C1 segment of cervical spinal cord (tissue), 14 donors: ENCODE results near the gene CREB1.

Experiments
- DNase-seq, 14 donors: peaks; one replicate each; lab custom pipeline; 2025; lab: John Stamatoyannopoulos, UW

Gene CREB1

GRCh38 chr2:207540431-207540830 is 10.7 kb downstream of the CREB1 start:
- no peak for DNase-seq

GRCh38 chr2:207541933-207542332 is 12.2 kb downstream of the CREB1 start:
- DNase-seq, result no peak

DNA sequence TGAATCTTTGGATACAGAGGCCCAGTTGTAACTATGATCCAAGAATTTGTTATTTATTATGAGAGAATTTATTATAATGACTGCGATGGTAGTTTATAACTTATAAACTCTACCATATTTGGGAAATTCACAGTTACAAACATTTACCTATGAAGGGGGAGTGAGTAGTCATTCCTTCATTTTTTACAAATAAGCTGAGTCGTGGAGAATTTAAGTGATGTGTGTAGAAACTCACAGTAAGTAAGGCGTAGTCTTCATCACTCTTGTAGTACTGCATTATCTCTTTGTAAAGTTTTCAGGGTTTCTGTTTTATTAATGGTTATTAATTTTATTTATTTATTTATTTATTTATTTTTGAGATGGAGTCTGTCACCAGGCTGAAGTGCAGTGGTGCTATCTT is 13.5 kb downstream of the CREB1 start:
- no peak for DNase-seq

- no peak for DNase-seq
Observed at GRCh38 chr2:207546822-207547221, 17.1 kb downstream of the CREB1 start.

- DNase-seq, result no peak
Observed at GRCh38 chr2:207549145-207549544, 19.4 kb downstream of the CREB1 start.

- no peak for DNase-seq
Observed at GRCh38 chr2:207558079-207558491, 28.3 kb downstream of the CREB1 start.

- no peak for DNase-seq
Observed at GRCh38 chr2:207561386-207562080, 31.8 kb downstream of the CREB1 start.

DNA sequence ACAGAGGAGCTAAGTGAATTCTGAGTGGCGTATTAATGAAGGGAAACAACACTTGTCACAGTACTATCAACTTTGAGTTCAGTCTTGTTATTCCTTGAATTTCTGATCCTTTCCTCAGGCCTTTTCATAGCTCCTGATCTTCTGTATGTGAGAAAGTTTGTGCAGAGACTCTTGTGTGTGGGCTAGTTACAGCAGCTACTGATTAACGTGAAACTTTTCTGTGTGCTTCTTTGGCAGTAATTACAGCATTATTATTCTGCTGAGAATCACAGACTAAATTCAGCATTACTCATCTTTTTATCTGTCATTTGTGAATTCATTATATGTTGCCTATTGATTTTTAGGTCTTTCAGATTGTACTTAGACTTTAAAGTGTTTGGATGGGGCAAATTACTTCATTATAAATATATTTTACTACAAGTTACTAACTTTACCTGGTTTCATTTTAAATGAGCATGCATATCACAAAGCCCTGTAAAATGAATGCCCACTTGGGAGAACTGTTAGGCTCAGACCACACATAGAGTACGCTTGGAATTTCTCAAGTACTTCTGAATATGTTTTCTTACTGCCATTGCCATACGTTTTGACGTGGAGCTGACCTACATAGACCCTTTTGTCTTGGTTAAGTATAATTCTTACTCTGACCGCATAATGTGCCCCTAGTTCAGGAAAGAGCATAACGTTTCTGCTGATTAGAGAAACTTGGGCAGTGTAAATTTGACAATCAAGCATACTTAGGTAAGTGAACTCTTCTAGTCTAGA is 36.2 kb downstream of the CREB1 start:
- no peak for DNase-seq

GRCh38 chr2:207567671-207568070 is 37.9 kb downstream of the CREB1 start:
- DNase-seq, result no peak

- DNase-seq, result no peak
Observed at GRCh38 chr2:207571370-207571769, 41.6 kb downstream of the CREB1 start.

GRCh38 chr2:207584952-207585351 is 55.2 kb downstream of the CREB1 start:
- no peak for DNase-seq

- DNase-seq, result no peak
Observed at GRCh38 chr2:207587305-207587704, 57.5 kb downstream of the CREB1 start.

DNA sequence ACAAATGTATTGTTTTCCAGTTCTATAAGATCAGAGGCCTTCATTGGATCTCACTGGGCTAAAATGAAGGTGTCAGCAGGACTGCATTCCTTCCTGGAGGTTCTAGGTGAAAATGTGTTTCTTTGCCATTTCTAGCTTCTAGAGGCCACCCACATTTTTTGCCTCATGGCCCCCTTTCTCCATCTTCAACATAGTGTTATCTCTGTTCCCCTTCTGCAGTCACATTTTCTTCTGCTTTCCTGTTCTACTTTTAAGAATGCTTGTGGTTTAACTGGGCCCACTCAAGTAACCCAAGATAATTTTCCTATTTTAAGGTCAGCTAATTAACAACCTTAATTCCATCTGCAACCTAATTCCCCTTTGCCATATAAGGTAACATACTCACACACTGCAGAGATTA is 59.4 kb downstream of the CREB1 start:
- DNase-seq, result no peak

DNA sequence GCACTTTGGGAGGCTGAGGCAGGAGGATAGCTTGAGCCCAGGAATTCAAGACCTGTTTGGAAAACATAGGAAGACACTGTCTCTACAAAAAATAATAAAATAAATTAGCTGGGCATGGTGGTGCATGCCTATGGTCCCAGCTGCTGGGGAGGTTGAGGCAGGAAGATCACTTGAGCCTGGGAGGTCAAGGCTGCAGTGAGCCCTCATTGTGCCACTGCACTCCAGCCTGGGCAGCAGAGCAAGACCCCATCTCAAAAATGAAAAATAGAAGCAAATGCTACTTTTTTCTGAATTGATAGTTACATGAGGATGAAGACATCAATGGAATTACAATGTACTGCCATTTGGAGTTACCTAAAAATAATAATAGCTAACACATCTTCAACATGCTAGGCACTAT is 63.5 kb downstream of the CREB1 start:
- no peak for DNase-seq

- DNase-seq, result no peak
Observed at GRCh38 chr2:207594264-207594663, 64.5 kb downstream of the CREB1 start.

DNA sequence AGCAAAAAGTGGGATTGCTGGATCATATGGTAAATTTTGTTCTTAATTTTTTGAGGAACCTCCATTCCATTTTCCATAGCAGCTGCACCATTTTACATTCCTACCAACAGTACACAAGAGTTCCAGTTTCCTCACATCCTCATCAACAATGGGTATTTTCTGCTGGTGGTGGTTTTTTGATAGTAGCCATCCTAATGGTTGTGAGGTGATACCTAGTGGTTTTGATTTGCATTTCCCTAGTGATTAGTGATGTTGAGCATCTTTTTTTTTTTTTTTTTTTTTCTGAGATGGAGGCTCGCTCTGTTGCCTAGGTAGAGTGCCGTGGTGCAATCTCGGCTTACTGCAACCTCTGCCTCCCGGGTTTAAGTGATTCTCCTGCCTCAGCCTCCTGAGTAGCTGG is 65.0 kb downstream of the CREB1 start:
- no peak for DNase-seq

DNA sequence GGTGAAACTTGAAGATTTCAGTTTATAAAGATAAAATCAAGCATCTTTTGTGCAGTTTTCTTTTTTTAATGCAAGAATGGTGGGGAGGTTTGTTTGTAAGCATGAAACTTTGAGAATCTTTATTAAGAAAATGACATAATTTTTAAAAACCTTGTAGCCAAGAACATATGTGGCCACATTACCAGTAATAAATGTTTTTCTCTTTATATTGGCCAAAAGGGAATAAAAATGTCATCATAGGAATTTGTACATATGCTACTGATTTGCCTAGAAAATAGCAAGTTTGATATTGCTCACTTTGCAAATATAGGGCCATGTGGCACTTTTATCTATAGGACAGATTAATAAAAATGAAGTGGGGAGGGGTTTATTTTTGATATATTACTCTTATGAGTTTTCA is 69.9 kb downstream of the CREB1 start:
- no peak for DNase-seq

DNA sequence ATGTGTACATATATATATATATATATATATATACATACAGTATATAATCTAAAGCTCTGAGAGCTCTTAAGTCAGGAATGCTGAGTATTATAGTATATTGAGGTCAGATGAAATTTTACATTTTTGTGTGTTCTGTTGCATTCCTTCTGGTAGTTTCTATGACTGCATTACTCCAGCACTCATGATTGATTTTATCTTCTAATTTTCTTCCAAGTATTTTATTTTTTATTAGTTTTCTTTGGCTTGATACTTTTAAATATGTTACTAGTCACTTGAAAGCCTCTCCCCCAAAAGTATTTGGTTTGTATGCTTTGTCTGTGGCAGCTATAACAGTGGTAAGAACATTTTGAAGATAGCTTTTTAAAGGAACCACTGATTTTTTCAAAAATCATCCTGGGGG is 70.5 kb downstream of the CREB1 start:
- DNase-seq, result no peak

DNA sequence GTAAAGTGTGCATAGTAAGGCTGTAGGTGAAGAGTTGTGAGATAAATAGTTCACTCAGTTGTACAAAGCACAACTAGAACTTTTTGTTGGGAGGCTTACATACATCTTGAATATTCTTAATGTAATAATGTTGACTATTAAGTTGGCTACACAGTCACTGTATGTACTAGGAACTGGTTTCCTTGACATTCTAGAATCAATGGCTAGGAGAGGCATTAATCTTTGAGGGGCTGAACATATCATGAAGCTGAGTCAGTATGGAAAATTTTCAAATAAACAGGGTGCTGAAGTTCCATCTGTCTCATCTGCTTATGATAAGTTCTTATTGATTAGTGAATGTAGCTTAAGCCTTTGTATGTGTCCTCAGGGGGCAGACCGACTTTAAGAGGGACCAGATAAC is 72.0 kb downstream of the CREB1 start:
- no peak for DNase-seq

- DNase-seq, result no peak
Observed at GRCh38 chr2:207603486-207603885, 73.7 kb downstream of the CREB1 start.

DNA sequence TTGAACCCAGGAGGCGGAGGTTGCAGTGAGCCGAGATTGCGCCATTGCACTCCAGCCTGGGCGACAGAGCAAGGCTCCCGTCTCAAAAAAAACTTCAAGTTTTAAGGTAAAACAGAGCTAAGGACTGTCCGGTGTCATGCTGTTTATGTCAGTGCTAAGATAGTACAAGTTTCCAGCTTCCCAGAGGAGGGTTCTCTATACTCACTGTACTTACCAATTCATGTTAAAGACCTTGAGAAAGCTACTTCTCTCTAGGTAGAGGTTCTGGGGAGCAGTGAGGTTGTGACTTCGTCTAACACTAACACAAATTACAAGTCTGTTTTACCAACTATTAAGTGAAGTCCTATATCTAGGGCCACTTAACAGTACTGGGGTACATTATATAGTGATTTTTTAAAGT is 76.6 kb downstream of the CREB1 start:
- DNase-seq, result no peak

- no peak for DNase-seq
Observed at GRCh38 chr2:207606829-207607228, 77.1 kb downstream of the CREB1 start.

- no peak for DNase-seq
Observed at GRCh38 chr2:207612714-207613113, 83.0 kb downstream of the CREB1 start.
